ENCODE results near the gene FLNB. TPM values are rescaled to one million over a fixed set of nuclear protein-coding genes. Genes with fewer than 3 reads are reported as not detected.

The FLNB gene
- total RNA-seq, 2 experiments from 2014 or later = 39.7 to 42.1 TPM

GRCh38 chr3:58012302-58012701 is 4.1 kb downstream of the FLNB start:
- H3K27ac Mint-ChIP-seq = peak overlapping the region; percentile 36
- peaks cover 71% of the 10 kb centered on the region for H3K4me1 Mint-ChIP-seq (ENCODE audit: low read depth)
- Histone ChIP-seq H3K36me3 (ENCODE audit: insufficient read depth, low read length) (no peaks in the 10 kb centered on the region), H3K4me3 (ENCODE audit: low read length) (no peak overlapping the region), H3K9me3 (ENCODE audit: control insufficient read depth in 1 of 2, insufficient read depth in 1 of 2, low read length in 2 of 2) (no peaks in the 10 kb centered on the region), H3K4me1 (ENCODE audit: insufficient read depth, low read length) (peaks cover 57% of the 10 kb centered on the region), H3K27ac (ENCODE audit: low read depth in 1 of 2, low read length in 2 of 2) (no peak overlapping the region), H3K27me3 (ENCODE audit: control insufficient read depth in 1 of 2, insufficient read depth in 2 of 2, low read length in 2 of 2) (no peaks in the 10 kb centered on the region)
- intact Hi-C loops (cut with DNase I, micrococcal nuclease) = loop anchor here in 1 of 2 experiments (5.0 kb wide), 1 partner anchor 60 kb away; no protein-coding TSS in a partner anchor
- no peak for TF ChIP-seq CTCF (IDR thresholded peaks at IDR 0.05)
- CTCF ChIA-PET = no interaction called here
- H3K9me3 Mint-ChIP-seq = no peaks in the 10 kb centered on the region
- H3K36me3 Mint-ChIP-seq (ENCODE audit: low read depth) = no peaks in the 10 kb centered on the region
- no peaks in the 10 kb centered on the region for H3K27me3 Mint-ChIP-seq
- H3K4me3 Mint-ChIP-seq = peak overlapping the region; percentile 52
- ATAC-seq (ENCODE audit: poor library complexity) (no peak), DNase-seq (no peak)
- POLR2A ChIA-PET = interaction anchor here (1.5 kb wide), 1 partner anchor 104 kb away, joined by 3 read pairs; no protein-coding TSS in a partner anchor

GRCh38 chr3:58013099-58013498 is 4.9 kb downstream of the FLNB start:
- POLR2A ChIA-PET = interaction anchor here (1.2 kb wide), 1 partner anchor 69 kb away, joined by 4 read pairs; no protein-coding TSS in a partner anchor
- peaks cover 77% of the 10 kb centered on the region for H3K4me1 Mint-ChIP-seq (ENCODE audit: low read depth)

GRCh38 chr3:58013973-58014649 is 5.9 kb downstream of the FLNB start:
- Mint-ChIP-seq H3K27me3 (no peaks in the 10 kb centered on the region), H3K4me1 (ENCODE audit: low read depth) (peaks cover 83% of the 10 kb centered on the region), H3K27ac (no peak overlapping the region), H3K9me3 (no peaks in the 10 kb centered on the region), H3K4me3 (no peak overlapping the region), H3K36me3 (ENCODE audit: low read depth) (no peaks in the 10 kb centered on the region)
- no peak for ATAC-seq (ENCODE audit: poor library complexity)
- intact Hi-C loops (cut with DNase I, micrococcal nuclease) = loop anchor here in 1 of 2 experiments (5.0 kb wide), 1 partner anchor 58 kb away; no protein-coding TSS in a partner anchor
- no peak for TF ChIP-seq CTCF (IDR thresholded peaks at IDR 0.05)
- CTCF ChIA-PET = no interaction called here
- Histone ChIP-seq H3K27ac (ENCODE audit: low read depth in 1 of 2, low read length in 2 of 2) (no peak overlapping the region), H3K36me3 (ENCODE audit: insufficient read depth, low read length) (no peaks in the 10 kb centered on the region), H3K4me3 (ENCODE audit: low read length) (no peak overlapping the region), H3K27me3 (ENCODE audit: control insufficient read depth in 1 of 2, insufficient read depth in 2 of 2, low read length in 2 of 2) (no peaks in the 10 kb centered on the region), H3K4me1 (ENCODE audit: insufficient read depth, low read length) (peaks cover 45% of the 10 kb centered on the region), H3K9me3 (ENCODE audit: control insufficient read depth in 1 of 2, insufficient read depth in 1 of 2, low read length in 2 of 2) (no peaks in the 10 kb centered on the region)
- no peak for DNase-seq
- POLR2A ChIA-PET = interaction anchor here (1.2 kb wide), 1 partner anchor 68 kb away, joined by 4 read pairs; no protein-coding TSS in a partner anchor

More at GRCh38 chr3:58013099-58013498, 4.9 kb downstream of the FLNB start:
- H3K9me3 Mint-ChIP-seq = no peaks in the 10 kb centered on the region
- DNase-seq = peak in 1 of 14 experiments; percentile 41
- peak overlapping the region; percentile 36 for H3K27ac Mint-ChIP-seq
- no peaks in the 10 kb centered on the region for H3K36me3 ChIP-seq (ENCODE audit: insufficient read depth, low read length)
- H3K4me3 ChIP-seq (ENCODE audit: low read length) = no peak overlapping the region
- H3K4me3 Mint-ChIP-seq = peak overlapping the region; percentile 54
- no peaks in the 10 kb centered on the region for H3K27me3 ChIP-seq (ENCODE audit: control insufficient read depth in 1 of 2, insufficient read depth in 2 of 2, low read length in 2 of 2)
- H3K27me3 Mint-ChIP-seq = no peaks in the 10 kb centered on the region
- H3K4me1 ChIP-seq (ENCODE audit: insufficient read depth, low read length) = peaks cover 54% of the 10 kb centered on the region
- no peaks in the 10 kb centered on the region for H3K9me3 ChIP-seq (ENCODE audit: control insufficient read depth in 1 of 2, insufficient read depth in 1 of 2, low read length in 2 of 2)
- TF ChIP-seq CTCF (IDR thresholded peaks at IDR 0.05) = no peak
- H3K36me3 Mint-ChIP-seq (ENCODE audit: low read depth) = no peaks in the 10 kb centered on the region
- CTCF ChIA-PET = no interaction called here
- intact Hi-C loops (cut with DNase I, micrococcal nuclease) = loop anchor here in 1 of 2 experiments (5.0 kb wide), 1 partner anchor 59 kb away; no protein-coding TSS in a partner anchor
- no peak for ATAC-seq (ENCODE audit: poor library complexity)
- H3K27ac ChIP-seq (ENCODE audit: low read depth in 1 of 2, low read length in 2 of 2) = no peak overlapping the region
